ENCODE data around the gene CLASP2.
"Not testable (repeated sequence)": the region's sequence is repeated elsewhere in the genome, so short reads cannot be mapped to it uniquely, and the experiment has no call there.

DNA sequence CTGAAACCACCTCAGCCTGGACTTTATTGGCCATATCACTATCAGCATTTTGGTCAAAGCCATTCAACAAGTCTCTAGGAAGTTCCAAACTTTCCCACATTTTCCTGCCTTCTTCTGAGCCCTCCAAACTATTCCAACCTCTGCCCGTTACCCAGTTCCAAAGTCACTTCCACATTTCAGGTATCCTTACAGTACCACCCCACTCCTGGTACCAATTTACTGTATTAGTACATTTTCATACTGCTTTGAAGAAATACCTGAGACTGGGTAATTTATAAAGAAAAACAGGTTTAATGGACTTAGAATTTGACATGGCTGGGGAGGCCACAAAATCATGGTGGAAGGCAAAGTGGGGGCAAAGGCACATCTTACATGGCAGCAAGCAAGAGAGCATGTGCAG lies 36.3 kb upstream of the CLASP2 start:
- TF ChIP-seq, protein P1, sequence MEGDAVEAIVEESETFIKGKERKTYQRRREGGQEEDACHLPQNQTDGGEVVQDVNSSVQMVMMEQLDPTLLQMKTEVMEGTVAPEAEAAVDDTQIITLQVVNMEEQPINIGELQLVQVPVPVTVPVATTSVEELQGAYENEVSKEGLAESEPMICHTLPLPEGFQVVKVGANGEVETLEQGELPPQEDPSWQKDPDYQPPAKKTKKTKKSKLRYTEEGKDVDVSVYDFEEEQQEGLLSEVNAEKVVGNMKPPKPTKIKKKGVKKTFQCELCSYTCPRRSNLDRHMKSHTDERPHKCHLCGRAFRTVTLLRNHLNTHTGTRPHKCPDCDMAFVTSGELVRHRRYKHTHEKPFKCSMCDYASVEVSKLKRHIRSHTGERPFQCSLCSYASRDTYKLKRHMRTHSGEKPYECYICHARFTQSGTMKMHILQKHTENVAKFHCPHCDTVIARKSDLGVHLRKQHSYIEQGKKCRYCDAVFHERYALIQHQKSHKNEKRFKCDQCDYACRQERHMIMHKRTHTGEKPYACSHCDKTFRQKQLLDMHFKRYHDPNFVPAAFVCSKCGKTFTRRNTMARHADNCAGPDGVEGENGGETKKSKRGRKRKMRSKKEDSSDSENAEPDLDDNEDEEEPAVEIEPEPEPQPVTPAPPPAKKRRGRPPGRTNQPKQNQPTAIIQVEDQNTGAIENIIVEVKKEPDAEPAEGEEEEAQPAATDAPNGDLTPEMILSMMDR (IDR thresholded peaks at IDR 0.05; ENCODE audit: insufficient read depth, low read depth, low read length): not testable (repeated sequence)
- not testable (repeated sequence) for TF ChIP-seq EZH2 (IDR thresholded peaks at IDR 0.05; ENCODE audit: insufficient read depth, low read length)
